T-helper 22 cell (primary cell): ENCODE results near the gene XRCC2.
A peak's percentile ranks its signal among the peaks of the same experiment; 100 is the strongest.
"Not testable (repeated sequence)": the region's sequence is repeated elsewhere in the genome, so short reads cannot be mapped to it uniquely, and the experiment has no call there.

ENCODE experiments used
- DNase-seq: peaks from one replicate; pipeline ENCODE4 v3.0.0-alpha.2; 2020; ENCODE audit warnings: low read depth

XRCC2 gene

DNA sequence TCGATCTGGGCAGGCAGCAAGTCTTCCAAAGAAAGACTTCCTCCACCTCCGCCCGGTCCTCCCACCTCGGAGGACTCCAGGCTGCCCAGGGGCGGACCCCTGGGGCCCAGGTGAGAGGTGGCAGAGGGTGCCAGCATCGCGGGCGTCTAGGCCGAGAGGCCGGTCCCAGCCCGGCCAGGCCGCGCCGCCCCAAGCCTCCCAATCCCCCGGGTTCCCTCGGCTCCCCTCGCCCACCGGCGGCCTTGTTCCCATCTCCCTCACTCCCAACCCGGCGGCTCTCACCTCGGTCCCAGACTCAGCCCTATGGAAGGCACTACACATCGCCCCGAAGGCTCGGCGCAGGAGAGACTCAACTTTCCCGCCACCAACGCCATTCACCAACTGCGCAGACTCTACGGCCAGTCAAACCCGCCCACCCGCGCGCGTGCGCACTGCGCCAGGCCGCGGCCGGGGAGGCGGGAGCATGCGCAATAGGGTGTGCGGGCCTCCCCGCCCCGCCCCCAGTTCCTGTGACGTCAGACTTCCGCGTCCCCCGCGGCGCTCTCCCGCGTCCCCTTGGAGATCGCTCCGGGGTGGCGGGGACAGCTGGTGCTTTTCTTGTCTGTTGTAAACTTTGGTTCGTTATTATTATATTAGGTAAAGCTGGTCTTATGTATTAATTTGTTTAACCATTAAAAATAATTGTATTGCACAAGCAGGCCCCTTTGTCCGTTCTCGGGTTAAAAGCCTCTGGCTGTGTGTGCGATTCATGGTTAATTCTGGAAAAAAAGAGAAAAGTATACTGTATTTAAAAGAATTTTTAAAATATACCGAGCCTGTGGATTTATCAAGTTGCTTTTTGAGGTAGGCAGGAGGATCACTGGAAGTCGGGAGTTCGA lies at the start of gene XRCC2:
Gene XRCC2 (minus strand): TSS at position 383 of the 878 bp plus-strand sequence. CDS start 62 bp downstream, at position 321.
- DNase-seq, result peak; percentile 82

- no peak for DNase-seq
Observed at GRCh38 chr7:152723364-152723763, 47.4 kb upstream of the XRCC2 start.

- not testable (repeated sequence) for DNase-seq
Observed at GRCh38 chr7:152712412-152713042, 36.6 kb upstream of the XRCC2 start.

DNA sequence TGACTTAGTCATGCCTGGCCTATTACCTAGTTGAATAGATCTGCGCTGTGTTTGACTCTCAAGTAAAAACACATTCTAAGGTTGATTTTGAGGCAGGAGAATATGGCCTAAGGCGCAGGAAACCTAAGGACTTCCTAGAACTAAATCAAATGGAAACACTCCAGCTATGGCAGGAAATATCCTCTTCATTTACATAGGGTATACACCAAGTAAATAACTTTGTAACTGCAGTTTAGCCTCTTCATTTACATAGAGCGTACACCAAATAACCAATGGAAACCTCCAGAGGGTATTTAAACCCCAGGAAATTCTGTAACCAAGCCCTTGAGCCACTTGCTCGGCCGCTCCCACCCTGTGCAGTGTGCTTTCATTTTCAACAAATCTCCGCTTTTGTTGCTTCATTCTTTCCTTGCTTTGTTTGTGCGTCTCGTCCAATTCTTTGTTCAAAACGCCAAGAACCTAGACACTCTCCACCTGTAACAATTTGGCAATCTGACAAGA lies 35.6 kb upstream of the XRCC2 start:
- no peak for DNase-seq

DNA sequence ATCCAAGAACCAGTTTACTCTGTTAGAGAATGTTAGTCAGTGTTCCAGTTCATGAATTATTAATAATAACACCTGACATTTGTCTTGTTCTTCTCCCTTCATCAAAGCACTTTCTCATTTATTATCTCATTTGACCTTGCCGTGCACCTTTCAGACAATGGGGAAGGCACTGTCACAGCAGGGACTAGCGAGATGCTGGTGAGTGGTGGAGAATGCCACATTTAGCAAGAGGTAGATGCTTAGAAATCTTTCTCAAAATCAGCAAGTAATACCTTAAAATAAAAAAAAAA lies 34.2 kb upstream of the XRCC2 start:
- no peak for DNase-seq

GRCh38 chr7:152709287-152710152 lies 33.6 kb upstream of the XRCC2 start:
- DNase-seq, result no peak

- no peak for DNase-seq
Observed at GRCh38 chr7:152704796-152705384, 28.9 kb upstream of the XRCC2 start.

DNA sequence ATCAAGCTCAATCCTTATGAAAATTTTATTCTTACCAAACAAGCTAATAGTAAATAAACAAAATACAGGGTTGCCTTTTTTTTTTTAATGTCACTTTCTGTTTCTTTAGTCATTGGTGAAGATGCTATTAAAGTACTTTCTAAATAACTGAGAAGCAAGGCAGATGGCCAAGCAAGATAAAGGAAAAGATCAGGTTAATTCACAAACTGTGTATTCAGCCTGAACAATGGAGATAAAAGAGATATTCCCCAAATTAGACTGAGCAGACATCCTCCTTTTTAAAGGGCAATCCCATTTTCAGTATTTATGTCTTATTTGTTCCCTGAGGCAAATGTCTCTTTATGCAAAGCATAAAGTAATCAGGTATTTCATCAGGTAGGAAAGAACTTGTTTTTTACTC lies 23.1 kb upstream of the XRCC2 start:
- no peak for DNase-seq

DNA sequence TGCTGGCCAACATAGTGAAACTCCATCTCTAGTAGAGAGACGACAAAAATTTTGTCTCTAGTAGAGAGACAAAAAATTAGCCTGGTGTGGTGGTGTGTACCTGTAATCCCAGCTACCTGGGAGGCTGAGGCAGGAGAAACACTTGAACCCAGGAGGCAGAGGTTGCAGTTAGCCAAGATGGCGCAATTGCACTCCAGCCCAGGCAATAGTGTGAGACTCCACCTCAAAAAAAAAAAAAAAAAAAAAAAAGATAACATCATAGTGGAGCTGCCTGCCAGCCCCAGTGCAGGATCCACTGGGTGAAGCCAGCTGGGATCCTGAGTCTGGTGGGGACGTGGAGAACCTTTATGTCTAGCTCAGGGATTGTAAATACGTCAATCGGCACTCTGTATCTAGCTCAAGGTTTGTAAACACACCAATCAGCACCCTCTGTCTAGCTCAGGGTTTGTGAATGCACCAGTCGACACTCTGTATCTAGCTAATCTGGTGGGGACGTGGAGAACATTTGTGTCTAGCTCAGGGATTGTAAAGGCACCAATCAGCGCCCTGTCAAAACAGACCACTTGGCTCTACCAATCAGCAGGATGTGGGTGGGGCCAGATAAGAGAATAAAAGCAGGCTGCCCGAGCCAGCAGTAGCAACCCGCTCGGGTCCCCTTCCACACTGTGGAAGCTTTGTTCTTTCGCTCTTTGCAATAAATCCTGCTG lies 21.5 kb upstream of the XRCC2 start:
- DNase-seq, result not testable (repeated sequence)

GRCh38 chr7:152692196-152692595 lies 16.3 kb upstream of the XRCC2 start:
- not testable (repeated sequence) for DNase-seq

DNA sequence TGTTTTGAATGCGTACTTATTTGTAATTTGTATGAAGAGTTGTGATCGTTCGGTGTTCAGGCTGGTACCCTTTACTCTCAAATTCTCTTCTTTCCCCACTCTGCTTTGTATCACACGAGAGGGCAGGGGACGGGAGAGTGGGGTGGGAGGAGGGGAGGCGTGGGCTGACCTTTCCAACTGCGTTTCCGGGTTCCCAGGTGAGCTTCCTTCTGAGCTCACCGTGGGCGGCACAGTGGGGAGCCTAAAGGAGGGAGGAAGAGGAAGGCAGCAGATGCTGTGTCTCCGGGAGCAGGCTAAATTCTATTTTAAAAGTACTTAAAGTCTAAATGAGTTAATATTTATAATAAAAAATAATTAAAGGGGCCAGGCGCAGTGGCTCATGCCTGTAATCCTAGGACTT lies 7.4 kb upstream of the XRCC2 start:
- DNase-seq, result no peak

DNA sequence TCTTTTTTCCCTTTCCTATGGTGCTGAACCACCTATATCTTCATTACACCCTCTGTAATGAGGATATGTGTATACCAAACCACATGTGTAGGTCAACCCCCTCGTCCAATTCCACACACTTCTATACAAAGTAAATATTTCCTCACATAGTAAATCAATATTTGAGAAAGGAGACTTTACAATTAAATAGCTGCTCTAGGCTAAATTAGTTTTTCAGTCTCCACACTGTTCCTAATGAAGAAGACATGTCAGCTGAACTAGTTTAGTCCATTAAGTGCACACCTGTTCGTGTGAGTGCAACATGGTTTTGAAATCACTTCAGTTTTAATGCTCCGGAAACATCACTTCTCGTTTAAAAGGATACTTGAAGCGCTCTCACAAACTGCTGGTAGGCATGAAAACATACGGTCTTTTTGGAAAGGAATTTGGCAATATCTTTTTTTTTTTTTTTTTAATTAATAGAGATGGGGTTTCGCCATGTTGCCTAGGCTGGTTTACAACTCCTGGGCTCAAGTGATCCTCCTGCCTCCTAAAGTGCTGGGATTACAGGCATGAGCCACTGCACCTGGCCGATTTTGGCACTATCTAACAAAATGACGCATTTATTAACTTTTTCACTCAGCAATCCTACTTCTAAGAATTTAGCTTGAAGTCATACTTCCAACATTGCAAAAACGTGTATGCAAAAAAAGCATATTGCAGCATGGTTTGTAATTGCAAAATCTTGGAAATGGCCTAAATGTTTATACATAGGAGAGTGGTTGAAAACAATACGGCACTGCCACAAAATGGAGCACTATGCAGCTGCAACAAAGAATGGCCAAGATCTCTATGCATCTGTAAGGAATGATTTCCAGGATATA lies 2.1 kb upstream of the XRCC2 start:
- DNase-seq, result no peak

DNA sequence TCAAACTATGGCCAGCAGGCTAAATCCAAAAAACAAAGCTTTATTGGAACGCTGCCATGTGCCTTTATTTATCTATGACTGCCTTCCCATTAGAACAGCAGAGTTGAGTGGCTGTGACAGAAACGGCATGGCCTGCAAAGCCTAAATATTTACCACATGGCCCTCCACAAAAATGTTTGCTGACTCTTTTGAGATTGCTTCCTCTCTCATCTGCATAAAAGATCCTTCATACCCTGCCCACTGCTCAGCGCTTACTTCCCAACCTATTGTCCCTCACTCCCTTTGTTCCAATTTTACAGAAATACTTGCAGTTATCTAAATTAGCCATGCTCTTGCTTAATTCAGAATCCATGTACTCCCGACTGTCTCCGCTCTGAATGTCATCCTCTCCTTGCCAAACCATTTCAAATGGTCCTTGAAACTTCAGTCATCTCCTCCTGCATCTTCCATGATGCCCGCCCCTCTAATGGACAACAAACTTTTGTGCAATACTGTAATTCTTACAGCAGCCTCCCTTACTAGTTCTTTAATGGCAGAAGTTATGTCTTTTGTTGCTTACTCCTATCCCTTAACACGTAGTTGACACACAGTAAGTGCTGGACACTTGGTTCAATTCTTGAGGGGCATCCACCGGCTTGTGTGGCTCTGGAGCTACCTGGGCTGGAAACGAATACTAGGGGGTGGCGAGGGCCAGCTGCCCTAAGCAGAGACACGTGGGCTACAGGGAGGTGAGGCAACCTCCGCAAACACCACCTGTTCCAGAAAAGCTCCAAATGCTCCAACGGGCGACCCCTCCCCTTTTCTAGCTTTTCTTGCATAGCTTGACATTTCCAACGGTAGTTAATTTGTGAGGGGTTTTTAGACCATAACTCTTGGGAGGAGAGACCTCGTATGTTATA lies 832 bp downstream of the XRCC2 start:
- DNase-seq, result no peak

GRCh38 chr7:152673897-152674296 lies 2.0 kb downstream of the XRCC2 start:
- no peak for DNase-seq

DNA sequence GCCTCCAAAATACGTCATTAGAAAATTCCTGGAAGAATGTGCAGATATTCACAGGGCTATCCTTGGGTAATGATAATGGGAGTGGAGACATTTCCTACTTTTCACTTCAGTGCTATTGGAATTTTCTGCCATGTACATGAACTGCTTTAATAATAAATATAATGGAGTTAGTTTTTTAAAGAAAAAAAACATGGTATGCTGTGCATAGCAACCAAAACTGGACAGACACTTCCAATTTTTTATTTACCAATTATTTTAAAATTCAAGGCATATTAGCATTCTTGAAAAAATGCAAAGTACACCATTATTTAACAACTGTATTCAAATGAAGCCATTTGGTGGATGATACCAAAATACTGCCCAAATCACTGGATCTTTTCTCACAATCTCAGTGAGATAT lies 3.3 kb downstream of the XRCC2 start:
- DNase-seq, result no peak

GRCh38 chr7:152669758-152670157 lies 6.2 kb downstream of the XRCC2 start:
- DNase-seq, result no peak

GRCh38 chr7:152668975-152669374 lies 7.0 kb downstream of the XRCC2 start:
- DNase-seq, result no peak

DNA sequence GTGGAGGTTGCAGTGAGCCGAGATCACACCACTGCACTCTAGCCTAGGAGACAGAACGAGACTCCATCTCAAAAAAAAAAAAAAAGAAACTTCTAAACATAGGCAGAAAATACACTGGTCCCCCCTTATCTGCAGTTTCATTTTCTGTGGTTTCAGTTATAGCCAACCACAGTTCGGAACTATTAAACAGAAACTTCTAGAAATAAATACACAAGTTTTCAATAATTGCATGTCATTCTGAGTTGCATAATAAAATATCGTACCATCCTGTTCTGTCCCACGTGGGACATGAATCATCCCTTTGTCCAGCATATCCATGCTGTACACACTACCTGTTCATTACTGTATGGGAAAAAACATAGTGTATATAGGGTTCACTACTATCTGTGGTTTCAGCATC lies 8.0 kb downstream of the XRCC2 start:
- DNase-seq, result no peak

GRCh38 chr7:152666078-152666477 lies 9.9 kb downstream of the XRCC2 start:
- no peak for DNase-seq
